PC-9 (cell line): ENCODE data around the gene SIGLEC12. TPM values are rescaled to one million over a fixed set of nuclear protein-coding genes. Genes with fewer than 3 reads are reported as not detected.

Experiments used
- BruUV-seq: library from RNA; stranded (reverse); fragments of 400-500 nt; replicated peaks from 2 replicates; lab custom pipeline; 2021; lab: Mats Ljungman, UMichigan
- CTCF ChIA-PET: fragments of 300-600 bp; sonication (Branson Sonifier 250); formaldehyde crosslinking; loops from one replicate; lab custom pipeline; 2022; ENCODE audit warnings: antibody characterized with exemption; lab: Charles Lee
- POLR2A ChIA-PET: fragments of 300-600 bp; sonication (Branson Sonifier 250); formaldehyde crosslinking; loops from one replicate; lab custom pipeline; 2022; ENCODE audit warnings: antibody characterized with exemption; ENCODE audit not compliant: unreplicated experiment; lab: Charles Lee
- DNase-seq, 2 experiments: peaks; one replicate each; pipeline versions ENCODE4 v3.0.0 to v3.0.0-alpha.2; 2015 to 2022; ENCODE audit warnings: mixed read lengths in 1 of 2
- H2AFZ ChIP-seq: fragments of 200-600 bp; sonication (generic); 2 replicates; pipeline ENCODE4 v1.8.1; 2017; ENCODE audit warnings: antibody characterized with exemption
- H3F3A ChIP-seq: fragments of 200-600 bp; sonication (generic); 2 replicates; pipeline ENCODE4 v1.8.1; 2017; ENCODE audit warnings: antibody characterized with exemption, mild to moderate bottlenecking, low read depth; ENCODE audit not compliant: insufficient read depth
- H3K27ac ChIP-seq: fragments of 200-600 bp; sonication (generic); 2 replicates; pipeline ENCODE4 v1.6.1; 2016; ENCODE audit warnings: mixed run types
- H3K27me3 ChIP-seq: fragments of 200-600 bp; sonication (generic); 2 replicates; pipeline ENCODE4 v1.6.1; 2016; ENCODE audit warnings: low read depth, mixed run types; ENCODE audit not compliant: insufficient read depth
- H3K36me3 ChIP-seq: fragments of 200-600 bp; sonication (generic); 2 replicates; pipeline ENCODE4 v1.6.1; 2016; ENCODE audit warnings: low read depth, mixed run types
- H3K4me1 ChIP-seq: fragments of 200-600 bp; sonication (generic); replicated peaks from 2 replicates; pipeline ENCODE4 v1.6.1; 2016; ENCODE audit warnings: mixed run types; ENCODE audit not compliant: insufficient read depth
- H3K4me2 ChIP-seq: fragments of 200-600 bp; sonication (generic); 2 replicates; pipeline ENCODE4 v1.6.1; 2017; ENCODE audit warnings: mixed run types
- H3K4me3 ChIP-seq: fragments of 200-600 bp; sonication (generic); 2 replicates; pipeline ENCODE4 v1.6.1; 2016; ENCODE audit warnings: mixed run types
- H3K79me2 ChIP-seq: fragments of 200-600 bp; sonication (generic); 2 replicates; pipeline ENCODE4 v1.6.1; 2017; ENCODE audit warnings: low read depth, mixed run types
- H3K9me2 ChIP-seq: fragments of 200-600 bp; sonication (generic); 2 replicates; pipeline ENCODE4 v1.8.1; 2017; ENCODE audit warnings: mild to moderate bottlenecking; ENCODE audit not compliant: insufficient read depth
- H3K9me3 ChIP-seq: fragments of 200-600 bp; sonication (generic); 2 replicates; pipeline ENCODE4 v1.8.1; 2016; ENCODE audit warnings: low read depth; ENCODE audit not compliant: insufficient read depth
- H4K20me1 ChIP-seq: fragments of 200-600 bp; sonication (generic); 2 replicates; pipeline ENCODE4 v1.8.1; 2017; ENCODE audit not compliant: insufficient read depth
- CTCF ChIP-seq: fragments of 200-600 bp; sonication (generic); conservative IDR thresholded peaks from 2 replicates; pipeline ENCODE4 v1.6.1; 2017; ENCODE audit warnings: mixed run types, antibody characterized with exemption, mild to moderate bottlenecking, moderate library complexity
- EZH2 ChIP-seq: fragments of 200-600 bp; sonication (generic); IDR thresholded peaks from 2 replicates; pipeline ENCODE4 v1.8.0; 2017; ENCODE audit warnings: antibody characterized with exemption, low read depth
- intact Hi-C: fragments of 100-400 bp; cut with micrococcal nuclease; formaldehyde crosslinking; loops from one replicate; pipeline ENCODE4 v1.10.0; 2022; ENCODE audit not compliant: unreplicated experiment
- total RNA-seq: library from RNA; stranded (reverse); gene quantifications from 2 replicates; pipeline ENCODE4 v1.2.3, GENCODE V29; 2021

The SIGLEC12 gene
- total RNA-seq, 1 experiment from 2014 or later = not detected

GRCh38 chr19:51458051-51458645 is 43.5 kb downstream of the SIGLEC12 start, which contains the start of gene SIGLEC8:
Gene SIGLEC8, minus strand, starts transcription at chr19:51458454. Its CDS starts 67 bp downstream, at chr19:51458387.
- POLR2A ChIA-PET = no interaction called here
- no peak within 1 kb of the TSS for H2AFZ ChIP-seq
- DNase-seq = no peak
- peaks cover 4% of the 10 kb centered on the region; the same call in 1 of the 2 replicates for H4K20me1 ChIP-seq
- BruUV-seq = no TSS peak
- intact Hi-C loops = no loop called here
- TF ChIP-seq CTCF (no peak), EZH2 (no peak)
- H3K4me1 ChIP-seq = no peaks in the 10 kb centered on the region
- H3K27me3 ChIP-seq = peaks cover 95% of the 10 kb centered on the region
- H3K79me2 ChIP-seq = no peaks in the 10 kb centered on the region
- no peak within 1 kb of the TSS for H3K4me2 ChIP-seq
- no peak within 1 kb of the TSS for H3K4me3 ChIP-seq
- H3K27ac ChIP-seq = no peak within 1 kb of the TSS
- CTCF ChIA-PET = no interaction called here
- H3F3A ChIP-seq = no peaks in the 10 kb centered on the region
- no peaks in the 10 kb centered on the region for H3K9me3 ChIP-seq
- no peaks in the 10 kb centered on the region for H3K9me2 ChIP-seq
- H3K36me3 ChIP-seq = no peaks in the 10 kb centered on the region

GRCh38 chr19:51457351-51458013 is 44.1 kb downstream of the SIGLEC12 start:
- ChIA-PET POLR2A (no interaction called here), CTCF (interaction anchor here (0.6 kb wide), 1 partner anchor 754 kb away, joined by 7 read pairs; no protein-coding TSS in a partner anchor)
- Histone ChIP-seq H3K4me1 (no peaks in the 10 kb centered on the region), H3K27me3 (peaks cover 95% of the 10 kb centered on the region), H3K9me3 (no peaks in the 10 kb centered on the region), H3K79me2 (no peaks in the 10 kb centered on the region), H3F3A (no peaks in the 10 kb centered on the region), H3K4me2 (no peak overlapping the region), H3K27ac (no peak overlapping the region), H3K36me3 (no peaks in the 10 kb centered on the region), H3K9me2 (no peaks in the 10 kb centered on the region), H3K4me3 (no peak overlapping the region), H2AFZ (no peak overlapping the region), H4K20me1 (peaks cover 4% of the 10 kb centered on the region; the same call in 1 of the 2 replicates)
- DNase-seq = no peak
- TF ChIP-seq CTCF (no peak), EZH2 (no peak)
- intact Hi-C loops = no loop called here
- BruUV-seq = no TSS peak

GRCh38 chr19:51456541-51457290 is 44.9 kb downstream of the SIGLEC12 start:
- no peaks in the 10 kb centered on the region for H3K9me3 ChIP-seq
- H3K27me3 ChIP-seq = peaks cover 95% of the 10 kb centered on the region
- no peaks in the 10 kb centered on the region for H3K79me2 ChIP-seq
- no peaks in the 10 kb centered on the region for H3K4me1 ChIP-seq
- TF ChIP-seq EZH2 = no peak
- TF ChIP-seq CTCF = no peak
- no peaks in the 10 kb centered on the region for H3K9me2 ChIP-seq
- intact Hi-C loops = no loop called here
- ChIA-PET POLR2A (no interaction called here), CTCF (no interaction called here)
- BruUV-seq = no TSS peak
- H3K4me3 ChIP-seq = no peak overlapping the region
- no peak overlapping the region for H3K27ac ChIP-seq
- peaks cover 4% of the 10 kb centered on the region; the same call in 1 of the 2 replicates for H4K20me1 ChIP-seq
- H2AFZ ChIP-seq = no peak overlapping the region
- no peaks in the 10 kb centered on the region for H3F3A ChIP-seq
- no peak overlapping the region for H3K4me2 ChIP-seq
- no peak for DNase-seq
- H3K36me3 ChIP-seq = no peaks in the 10 kb centered on the region
